HG03064 (cell line): ENCODE data around the gene DAPK1.

Experiments
- ATAC-seq: cut with Tn5 transposase; IDR thresholded peaks from one replicate; pipeline ENCODE4 v1.9.1; 2021; ENCODE audit warnings: low read depth; ENCODE audit not compliant: unreplicated experiment

The DAPK1 gene

DNA sequence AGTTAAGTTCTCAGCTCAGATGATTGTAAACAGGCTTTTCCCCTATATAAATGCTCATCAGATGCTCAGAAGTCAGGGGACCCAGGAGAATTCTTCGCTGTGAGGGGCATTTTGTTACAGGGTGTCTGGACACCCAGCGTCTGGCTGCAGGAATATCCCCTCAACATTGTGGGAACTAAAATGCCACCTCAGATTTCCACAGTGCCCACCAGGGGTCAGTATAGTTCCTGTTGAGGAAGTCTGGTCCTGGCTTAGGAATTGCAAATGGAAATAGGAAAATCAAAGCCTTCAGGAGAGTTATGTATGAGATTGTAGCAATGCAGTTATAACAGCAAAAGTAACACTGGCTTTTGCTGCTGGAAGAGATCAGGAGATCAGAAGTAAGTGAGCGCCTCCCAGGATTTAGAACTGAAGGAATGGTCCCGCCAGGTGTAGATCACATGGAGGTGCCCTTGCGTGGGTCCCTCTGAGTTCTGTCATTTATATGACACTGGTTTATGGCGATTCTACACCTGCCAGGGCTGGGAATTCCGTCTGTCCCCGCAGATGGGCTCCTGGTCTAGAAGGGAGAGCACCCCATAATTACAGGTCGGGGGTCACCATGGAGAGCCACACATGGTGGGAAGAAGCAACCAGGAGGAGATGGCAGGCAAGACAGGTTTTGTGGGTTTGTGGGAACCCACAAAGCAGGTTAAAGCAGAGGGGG is 181.1 kb downstream of the DAPK1 start:
- no peak for ATAC-seq

DNA sequence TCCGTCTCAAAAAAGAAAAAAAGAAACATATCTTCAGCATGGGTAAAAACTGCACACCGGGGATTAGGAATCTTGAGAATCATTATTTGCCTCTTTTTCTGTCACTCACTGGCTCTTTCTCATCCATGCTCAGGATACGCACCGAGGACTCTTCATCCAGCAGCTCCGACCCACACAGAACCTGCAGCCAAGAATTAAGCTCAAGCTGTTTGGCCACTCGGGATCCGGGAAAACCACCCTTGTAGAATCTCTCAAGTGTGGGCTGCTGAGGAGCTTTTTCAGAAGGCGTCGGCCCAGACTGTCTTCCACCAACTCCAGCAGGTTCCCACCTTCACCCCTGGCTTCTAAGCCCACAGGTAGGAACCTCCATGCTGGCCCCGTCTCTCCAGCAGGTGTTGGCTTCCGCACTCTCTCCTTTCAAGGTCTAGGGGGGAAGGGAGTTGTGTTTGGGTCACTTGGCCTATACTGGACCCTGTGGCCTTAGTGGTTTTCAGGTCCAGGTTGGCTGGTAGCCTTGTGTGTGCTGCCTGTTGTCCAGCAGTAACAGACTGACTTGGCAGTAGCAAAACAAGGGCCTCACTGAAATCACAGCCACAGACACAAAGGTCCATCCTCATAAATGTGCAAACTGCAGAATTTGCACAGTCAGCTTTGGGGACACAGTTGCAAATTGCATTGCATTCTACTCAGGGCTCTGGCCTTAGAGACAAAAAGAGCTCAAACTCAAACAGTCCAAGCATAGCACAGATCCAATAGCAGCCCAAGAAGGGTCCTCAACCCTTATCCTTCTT is 183.8 kb downstream of the DAPK1 start:
- ATAC-seq: no peak

DNA sequence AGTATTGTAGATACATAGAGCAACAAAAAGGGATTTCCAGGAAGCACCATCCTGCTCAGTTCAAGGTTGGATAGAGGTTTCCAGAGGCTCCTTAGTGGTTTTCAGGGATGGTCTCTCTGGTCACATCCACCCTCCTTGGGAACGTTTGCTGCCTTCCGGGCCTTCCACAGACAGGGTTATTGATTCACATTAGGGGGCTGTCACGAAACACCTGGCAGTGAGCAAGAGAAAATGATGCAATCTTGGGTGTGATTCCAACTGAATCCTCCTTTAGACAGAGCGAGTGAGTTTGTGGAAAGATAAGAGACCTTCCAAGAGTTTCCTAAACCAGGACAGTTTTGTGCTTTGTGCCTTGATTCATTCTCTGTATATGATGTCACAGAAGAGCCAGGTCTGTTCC is 184.4 kb downstream of the DAPK1 start:
- no peak for ATAC-seq

DNA sequence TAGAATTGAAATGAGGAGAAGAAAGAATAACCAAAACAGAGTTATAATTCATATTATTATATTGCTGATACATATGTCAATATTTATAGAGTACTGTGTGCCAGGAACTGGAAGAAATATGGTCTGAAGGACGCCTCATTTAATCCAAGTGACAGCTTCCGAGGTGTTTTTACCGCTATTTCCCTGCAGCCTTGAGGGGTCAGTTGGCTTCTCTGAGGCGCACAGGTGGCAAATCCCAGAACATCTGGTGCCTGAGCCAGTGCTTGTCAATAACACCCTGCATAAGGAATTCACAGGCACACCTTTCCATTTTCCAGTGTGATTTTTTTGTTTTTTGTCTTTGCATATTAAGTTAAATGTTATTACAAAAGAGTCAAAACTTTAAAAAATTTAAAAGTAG is 185.0 kb downstream of the DAPK1 start:
- no peak for ATAC-seq

DNA sequence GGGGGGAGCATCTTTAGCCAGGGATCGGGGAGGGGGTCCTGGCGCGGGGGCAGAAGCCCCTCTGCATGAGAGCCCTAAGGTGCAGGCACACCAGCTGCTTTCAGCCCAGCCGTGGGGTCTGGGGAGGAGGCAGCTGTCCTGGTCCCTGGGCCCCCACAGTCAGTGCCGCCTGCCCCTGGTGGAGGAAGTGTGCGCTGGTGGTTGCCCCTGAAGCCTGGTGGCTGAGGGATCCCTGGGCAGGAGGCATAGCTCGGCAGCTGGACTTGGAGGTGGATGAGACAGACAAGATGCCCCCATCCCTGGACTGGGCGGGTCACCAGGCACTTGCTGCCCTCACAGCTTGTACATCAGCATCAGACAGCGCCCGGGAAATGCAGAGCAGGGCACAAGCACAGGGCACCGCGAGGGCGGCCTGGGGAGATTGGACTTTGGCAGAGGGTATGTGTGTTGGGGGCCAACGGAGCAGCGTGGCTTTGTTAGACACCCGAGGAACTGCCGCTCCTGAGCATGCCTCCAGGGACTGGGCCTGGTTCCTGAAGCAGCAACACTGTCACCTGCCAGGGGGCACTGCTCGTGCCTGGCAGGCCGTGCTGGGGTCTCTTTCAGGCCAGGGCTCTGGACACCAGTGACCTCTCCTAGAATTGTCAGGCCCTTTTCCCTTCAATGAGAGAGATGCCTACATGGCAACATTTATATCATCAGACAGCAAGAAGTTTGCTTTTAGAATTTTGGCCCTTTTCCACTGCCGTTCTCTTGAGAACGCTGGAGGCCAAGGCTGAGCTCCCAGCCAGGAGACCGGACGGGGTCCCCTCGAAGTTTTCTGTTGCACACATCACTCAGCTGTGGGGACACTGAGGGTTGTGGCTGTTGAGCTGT is 186.3 kb downstream of the DAPK1 start:
- ATAC-seq: no peak

DNA sequence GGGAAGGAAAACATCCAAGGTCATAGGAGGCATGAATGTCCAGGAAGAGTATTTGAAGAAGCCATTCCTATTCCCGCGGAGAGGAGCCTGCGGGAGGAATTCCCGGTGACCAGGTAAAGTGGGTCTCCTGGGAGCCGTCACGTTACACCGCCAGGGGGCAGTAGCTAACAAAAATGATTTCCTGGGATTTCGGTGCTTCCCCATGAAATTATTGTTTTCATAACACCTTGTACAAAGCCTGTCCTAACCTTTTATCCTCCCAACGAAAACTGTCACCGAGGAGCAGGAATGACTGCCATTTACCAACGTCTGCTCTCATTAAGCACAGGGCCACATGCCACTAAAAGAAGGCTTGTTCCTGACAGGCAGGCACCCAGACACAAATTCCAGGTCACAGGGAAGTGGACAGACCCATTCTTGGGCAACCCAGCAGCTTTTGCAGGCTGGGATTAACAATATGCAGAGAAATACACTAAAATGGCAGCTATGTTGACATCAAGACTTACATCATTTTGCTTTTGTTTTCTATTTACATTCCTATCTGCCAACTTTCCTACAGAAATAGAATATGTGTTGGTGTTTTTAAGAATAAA is 187.1 kb downstream of the DAPK1 start:
- ATAC-seq: no peak

DNA sequence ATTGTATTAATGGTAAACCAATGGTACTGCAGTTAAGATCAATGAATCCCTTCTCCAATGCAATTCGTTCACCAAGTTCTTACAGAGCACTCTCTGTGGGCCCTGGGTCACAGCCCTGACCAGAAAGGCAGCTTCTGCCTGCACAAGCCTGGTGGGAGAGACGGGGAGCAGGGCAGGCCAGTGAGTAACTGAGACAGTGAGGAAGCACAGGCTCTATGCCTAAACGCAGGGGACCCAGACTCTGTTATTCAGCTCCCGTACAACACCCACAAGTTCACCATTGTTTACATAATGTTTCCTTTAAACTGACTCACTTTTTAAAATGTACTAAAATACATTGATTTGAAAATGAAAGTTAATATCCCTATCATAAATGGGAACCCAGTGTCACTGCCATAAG is 187.8 kb downstream of the DAPK1 start:
- ATAC-seq: no peak

DNA sequence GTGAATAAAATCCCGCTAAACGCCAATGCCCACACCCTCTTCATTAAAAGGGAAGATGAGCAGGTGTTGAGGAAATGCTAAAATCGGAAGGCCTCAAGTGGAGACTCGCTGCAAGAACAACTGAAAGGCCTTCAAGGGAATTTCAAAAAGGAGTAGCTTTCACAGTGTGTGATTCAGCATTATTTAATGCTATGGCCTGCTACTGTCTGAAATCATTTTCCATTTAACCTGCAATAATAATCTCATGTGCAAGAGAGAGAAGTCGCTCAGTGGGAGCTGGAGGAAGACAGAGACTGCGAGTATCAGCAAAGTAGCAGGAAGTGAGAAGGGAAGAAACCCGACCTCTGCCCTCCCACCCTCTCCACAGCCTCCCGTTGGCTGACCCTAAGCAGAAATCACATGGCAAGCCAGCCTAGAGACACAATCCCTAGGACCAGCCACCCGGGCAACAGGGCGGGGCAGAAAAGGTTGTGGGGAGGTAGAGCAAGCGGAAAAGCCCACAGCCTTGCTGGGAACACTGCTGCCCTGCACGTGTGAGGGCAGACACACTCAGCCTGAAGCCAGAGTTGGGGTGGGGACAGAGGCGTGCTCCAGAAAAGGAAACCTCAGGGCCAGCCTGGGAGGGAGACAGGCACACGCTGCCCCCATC is 188.3 kb downstream of the DAPK1 start:
- no peak for ATAC-seq

DNA sequence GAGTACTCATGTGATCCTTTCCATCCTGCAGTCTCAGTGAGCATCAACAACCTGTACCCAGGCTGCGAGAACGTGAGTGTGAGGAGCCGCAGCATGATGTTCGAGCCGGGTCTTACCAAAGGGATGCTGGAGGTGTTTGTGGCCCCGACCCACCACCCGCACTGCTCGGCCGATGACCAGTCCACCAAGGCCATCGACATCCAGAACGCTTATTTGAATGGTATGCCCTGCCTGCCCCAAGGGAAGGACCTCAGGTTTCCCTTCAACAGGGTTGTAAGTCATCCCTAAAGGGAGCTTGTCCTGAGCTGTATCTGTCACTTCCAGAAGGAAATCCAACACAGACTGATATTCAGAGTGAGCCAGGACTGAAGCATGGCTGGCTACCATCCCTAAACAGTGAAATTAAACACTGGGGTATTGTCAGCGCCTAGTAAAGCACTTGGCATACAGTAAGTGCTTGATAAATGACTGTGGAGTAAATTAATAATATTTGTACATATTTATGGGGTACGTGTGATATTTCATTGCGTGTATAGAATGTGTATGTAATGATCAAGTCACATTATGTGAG is 188.9 kb downstream of the DAPK1 start:
- ATAC-seq: no peak

DNA sequence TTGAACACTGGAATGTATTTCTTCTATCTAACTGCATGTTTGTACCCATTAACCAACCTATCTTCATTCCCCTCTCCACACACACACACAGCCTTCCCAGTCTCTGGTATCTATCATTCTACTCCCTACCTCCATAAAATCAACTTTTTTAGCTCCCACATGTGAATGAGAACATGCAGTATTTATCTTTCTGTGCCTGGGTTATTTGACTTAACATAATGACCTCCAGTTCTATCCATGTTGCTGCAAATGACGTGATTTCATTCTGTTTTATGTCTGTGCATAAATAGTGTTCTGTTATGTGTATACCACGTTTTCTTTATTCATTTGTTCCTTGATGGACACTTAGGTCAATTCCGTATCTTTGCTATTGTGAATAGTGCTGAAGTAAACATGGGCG is 189.5 kb downstream of the DAPK1 start:
- no peak for ATAC-seq

DNA sequence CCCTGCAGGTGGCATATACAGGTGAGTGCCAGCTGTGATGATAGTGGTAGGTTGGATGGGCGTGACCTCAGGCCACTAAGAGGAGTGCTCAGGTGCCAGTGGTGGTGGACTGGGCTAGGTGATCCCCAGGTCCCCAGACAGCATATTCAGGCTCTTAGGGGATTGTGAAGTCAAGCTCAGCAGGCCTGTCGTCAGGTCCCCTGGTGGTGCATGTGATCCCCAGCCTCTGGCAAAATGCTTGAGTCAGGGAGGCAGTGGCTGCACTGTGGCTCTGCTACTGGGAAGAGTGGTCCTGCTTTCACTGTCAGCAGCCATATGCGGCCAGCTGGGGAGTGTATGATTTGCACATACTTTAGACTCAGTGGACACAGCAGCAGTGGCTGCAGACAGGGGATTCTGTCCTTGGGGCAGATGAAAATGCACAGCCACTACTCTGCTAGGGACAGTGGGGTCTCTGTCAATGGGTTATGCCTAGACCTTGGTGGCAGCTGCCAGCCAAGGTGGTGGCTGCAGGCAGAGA is 196.6 kb downstream of the DAPK1 start:
- no peak for ATAC-seq

DNA sequence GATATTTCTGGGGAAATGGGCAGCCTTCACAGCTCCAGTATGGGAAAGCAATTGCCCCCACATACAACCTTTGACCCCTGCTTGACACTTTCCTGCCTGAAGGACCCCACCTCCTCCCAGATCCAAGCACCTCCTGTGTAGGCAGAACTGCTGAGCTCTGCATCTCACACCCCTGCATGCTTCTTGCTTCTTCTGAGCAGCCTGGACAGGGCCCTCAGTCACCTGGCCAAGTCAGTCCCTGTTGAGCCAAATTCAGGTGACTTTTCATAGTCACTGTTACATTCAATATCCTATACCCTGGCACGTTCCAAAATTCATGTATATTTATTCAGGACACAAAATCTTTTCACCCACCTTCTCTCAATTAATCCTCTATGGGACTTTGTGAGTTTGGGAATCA is 197.9 kb downstream of the DAPK1 start:
- ATAC-seq: no peak

DNA sequence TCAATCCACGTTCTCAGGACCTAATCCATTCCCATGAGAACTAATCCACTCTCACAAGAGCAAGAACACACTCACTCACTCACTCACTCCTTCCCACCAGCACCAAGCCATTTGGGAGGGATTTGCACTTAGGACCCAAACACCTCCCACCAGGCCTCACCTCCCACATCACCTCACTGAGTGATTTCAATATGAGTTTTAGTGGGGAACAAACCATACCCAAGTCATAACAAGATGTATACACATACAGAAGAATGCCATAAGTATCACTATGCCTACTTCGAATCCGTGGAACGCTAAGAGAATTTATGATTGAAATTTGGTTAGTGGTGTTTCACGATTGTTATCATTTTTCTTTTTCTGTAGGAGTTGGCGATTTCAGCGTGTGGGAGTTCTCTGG is 199.0 kb downstream of the DAPK1 start:
- ATAC-seq: no peak

DNA sequence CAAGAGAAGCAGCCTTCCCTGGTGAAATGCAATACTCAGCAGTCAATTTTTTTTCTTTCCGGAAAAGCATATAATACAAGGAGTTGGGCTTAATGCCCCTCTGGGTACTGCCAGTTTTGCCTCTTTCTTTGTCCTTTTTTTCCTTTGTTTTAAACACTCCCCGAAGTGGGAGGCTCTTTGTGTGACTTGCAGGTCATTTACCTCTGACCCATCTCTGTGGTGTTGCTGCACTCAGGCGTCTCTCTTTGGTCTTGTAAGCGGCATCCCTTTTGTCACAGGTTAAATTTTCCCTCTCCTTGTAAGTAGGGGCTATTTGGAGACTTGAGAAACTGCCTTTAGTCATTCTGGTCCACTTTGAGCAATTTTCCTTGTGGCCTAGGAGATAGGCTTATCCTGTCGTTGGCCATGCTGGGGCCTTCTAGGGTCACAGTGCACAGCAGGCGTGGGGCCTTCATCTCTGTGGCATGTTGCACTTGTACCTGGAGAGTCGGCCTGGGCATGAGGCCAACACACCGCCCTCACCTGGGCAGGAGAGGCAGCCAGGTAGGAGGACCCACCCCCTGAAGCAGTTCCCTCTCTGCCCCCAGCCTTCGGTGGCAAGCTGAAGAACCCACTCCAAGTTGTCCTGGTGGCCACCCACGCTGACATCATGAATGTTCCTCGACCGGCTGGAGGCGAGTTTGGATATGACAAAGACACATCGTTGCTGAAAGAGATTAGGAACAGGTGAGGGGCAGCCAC is 200.6 kb downstream of the DAPK1 start:
- no peak for ATAC-seq

DNA sequence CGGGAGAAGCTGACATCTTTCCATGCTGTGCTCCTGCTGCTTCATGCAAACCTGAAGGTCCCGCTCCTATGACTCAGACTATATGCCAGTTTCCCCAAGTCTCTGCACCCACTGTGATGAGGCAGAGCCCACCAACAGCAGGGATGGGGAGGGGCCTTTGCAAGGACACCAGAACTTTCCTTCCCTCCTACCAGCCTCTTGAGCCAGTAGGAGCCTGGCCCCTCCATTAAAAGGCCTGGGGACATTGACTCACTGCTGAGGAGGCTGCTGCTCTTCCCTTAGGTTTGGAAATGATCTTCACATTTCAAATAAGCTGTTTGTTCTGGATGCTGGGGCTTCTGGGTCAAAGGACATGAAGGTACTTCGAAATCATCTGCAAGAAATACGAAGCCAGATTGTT is 202.2 kb downstream of the DAPK1 start:
- no peak for ATAC-seq

DNA sequence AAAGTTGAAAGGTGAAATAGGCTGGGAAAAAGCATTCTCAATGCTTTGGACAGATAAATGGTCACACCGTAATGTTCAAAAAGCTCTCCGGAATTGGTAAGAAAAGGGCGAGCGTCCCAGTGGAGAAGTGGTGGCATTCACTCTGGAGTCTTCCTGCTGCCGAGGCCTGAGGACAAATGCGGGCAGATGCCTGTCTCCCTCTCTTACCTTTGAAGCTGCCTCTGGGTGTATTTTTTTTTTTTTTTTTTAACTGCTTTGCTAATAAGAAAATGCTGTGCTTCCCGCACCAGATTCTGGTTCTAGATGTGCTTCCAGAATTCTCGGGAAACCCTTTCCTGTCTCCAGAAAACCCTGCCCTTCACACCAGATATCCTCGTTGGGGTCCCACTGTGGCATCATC is 203.8 kb downstream of the DAPK1 start:
- no peak for ATAC-seq

DNA sequence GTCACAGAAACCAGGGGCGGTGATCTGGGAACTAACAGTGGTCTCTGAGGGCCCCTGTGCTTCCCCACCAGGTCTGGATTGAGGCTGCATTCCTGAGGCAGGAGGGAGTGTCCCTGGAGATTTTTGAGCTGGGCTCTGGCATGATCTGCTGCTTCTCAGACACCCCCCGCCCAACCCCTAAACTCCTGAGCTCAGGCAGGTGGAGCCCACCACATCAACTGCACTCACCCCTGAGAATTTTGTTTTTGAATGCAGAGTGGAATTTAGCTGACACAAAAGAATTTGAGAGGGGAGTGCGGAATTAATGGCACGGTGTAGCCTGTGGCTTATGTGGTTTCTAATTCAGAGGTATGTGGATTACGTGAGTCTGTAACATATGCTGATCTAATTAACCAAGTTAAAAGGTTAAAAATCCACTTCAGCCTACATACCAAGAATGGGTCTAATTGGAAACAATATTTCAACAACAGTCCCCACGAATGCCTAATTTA is 204.3 kb downstream of the DAPK1 start:
- no peak for ATAC-seq

DNA sequence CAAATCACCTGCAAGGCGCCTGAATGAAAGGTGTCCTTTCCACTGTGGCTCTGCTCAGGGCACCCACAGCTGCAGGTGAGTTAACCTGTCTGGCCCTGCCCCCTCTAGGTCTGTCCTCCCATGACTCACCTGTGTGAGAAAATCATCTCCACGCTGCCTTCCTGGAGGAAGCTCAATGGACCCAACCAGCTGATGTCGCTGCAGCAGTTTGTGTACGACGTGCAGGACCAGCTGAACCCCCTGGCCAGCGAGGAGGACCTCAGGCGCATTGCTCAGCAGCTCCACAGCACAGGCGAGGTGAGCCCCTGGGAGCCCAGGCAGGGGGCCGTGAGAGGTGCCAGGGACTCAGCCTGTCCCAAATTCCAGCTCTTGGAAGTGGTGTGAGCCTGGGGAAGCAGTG is 205.3 kb downstream of the DAPK1 start:
- no peak for ATAC-seq

DNA sequence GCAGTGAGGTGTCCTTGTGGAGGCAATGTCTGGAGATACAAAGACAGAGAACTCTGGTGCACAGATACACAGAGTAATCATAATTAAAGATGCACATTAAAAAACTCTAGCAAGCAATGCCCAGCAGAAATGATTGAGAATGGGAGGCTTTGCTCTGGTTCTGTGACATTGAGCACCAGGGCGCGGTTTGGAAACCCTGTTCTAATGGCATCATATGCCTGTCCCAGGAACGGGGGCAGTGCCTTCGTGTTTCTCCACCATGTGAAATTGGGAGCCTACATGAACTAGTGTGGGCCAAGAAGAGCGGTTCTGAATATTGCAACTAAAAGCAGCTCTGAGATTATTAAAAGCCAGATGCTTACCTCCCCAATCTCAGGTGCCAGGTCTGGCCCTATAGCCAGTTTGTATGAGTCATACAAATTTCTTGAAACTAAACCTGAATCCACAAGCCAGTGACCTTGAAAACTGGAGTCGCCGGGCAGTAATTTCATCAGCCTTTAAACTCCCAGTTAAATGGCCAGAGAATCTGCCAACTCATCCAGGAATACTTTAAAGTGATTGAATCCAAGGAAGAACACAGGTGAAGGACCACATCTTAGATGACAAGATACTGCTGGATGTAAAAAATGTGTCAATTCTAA is 206.1 kb downstream of the DAPK1 start:
- no peak for ATAC-seq
